IMR-90 (cell line): Measurements from ENCODE around the gene CEACAM1. TPM values are rescaled to one million over a fixed set of nuclear protein-coding genes. Genes with fewer than 3 reads are reported as not detected.

Source experiments
- ATAC-seq: fragments of 200-7000 bp; cut with Tn5 transposase; 2 replicates; pipeline ENCODE4 v1.9.1; 2020; ENCODE audit warnings: low read depth, mild to moderate bottlenecking, moderate library complexity
- BruUV-seq: library from RNA; stranded (reverse); fragments of 400-500 nt; replicated peaks from 2 replicates; lab custom pipeline; 2021; lab: Mats Ljungman, UMichigan
- CTCF ChIA-PET: fragments of 300-600 bp; formaldehyde crosslinking; extraction: SDS; loops from one replicate; lab custom pipeline; 2021; ENCODE audit warnings: antibody characterized with exemption; lab: Yijun Ruan, JAX
- POLR2A ChIA-PET: fragments of 300-600 bp; sonication (Branson Sonifier 250); formaldehyde crosslinking; loops from one replicate; lab custom pipeline; 2022; ENCODE audit warnings: antibody characterized with exemption; ENCODE audit not compliant: unreplicated experiment; lab: Charles Lee
- DNase-seq: peaks from one replicate; pipeline ENCODE4 v3.0.0; 2013
- H2AFZ ChIP-seq: replicated peaks from 2 replicates; pipeline ENCODE3; 2013; ENCODE audit warnings: low read length, mild to moderate bottlenecking; ENCODE audit not compliant: poor library complexity
- H2AK5ac ChIP-seq: 2 replicates; pipeline ENCODE4 v1.6.1; 2013; ENCODE audit warnings: low read depth, low read length, inconsistent platforms
- H2AK9ac ChIP-seq: replicated peaks from 2 replicates; pipeline ENCODE3; 2013; ENCODE audit warnings: mild to moderate bottlenecking, low read depth, low read length, moderate library complexity; ENCODE audit not compliant: poor library complexity
- H2BK120ac ChIP-seq: 2 replicates; pipeline ENCODE4 v1.6.1; 2013; ENCODE audit warnings: low read depth, low read length, inconsistent platforms
- H2BK15ac ChIP-seq: 3 replicates; pipeline ENCODE4 v1.6.1; 2013; ENCODE audit warnings: low read depth, low read length, inconsistent platforms
- H2BK20ac ChIP-seq: 2 replicates; pipeline ENCODE4 v1.6.1; 2013; ENCODE audit warnings: low read depth, mild to moderate bottlenecking, inconsistent platforms, low read length, moderate library complexity
- H2BK5ac ChIP-seq: 2 replicates; pipeline ENCODE4 v1.6.1; 2013; ENCODE audit warnings: mild to moderate bottlenecking, low read depth, low read length, inconsistent platforms; ENCODE audit not compliant: poor library complexity, severe bottlenecking
- H3K14ac ChIP-seq: replicated peaks from 2 replicates; pipeline ENCODE4 v1.6.1; 2013; ENCODE audit warnings: low read depth, low read length, inconsistent platforms
- H3K18ac ChIP-seq: 2 replicates; pipeline ENCODE4 v1.6.1; 2013; ENCODE audit warnings: low read depth, low read length, control low read depth
- H3K23ac ChIP-seq: 2 replicates; pipeline ENCODE4 v1.6.1; 2013; ENCODE audit warnings: low read depth, low read length, inconsistent platforms
- H3K27ac ChIP-seq: 2 replicates; pipeline ENCODE4 v1.5.1; 2013; ENCODE audit warnings: mild to moderate bottlenecking, control low read depth, low read length; ENCODE audit not compliant: insufficient read depth
- H3K27me3 ChIP-seq: 2 replicates; pipeline ENCODE4 v1.6.1; 2013; ENCODE audit warnings: low read length; ENCODE audit not compliant: control insufficient read depth, insufficient read depth
- H3K36me3 ChIP-seq: 2 replicates; pipeline ENCODE4 v1.6.1; 2013; ENCODE audit warnings: low read length, mixed read lengths; ENCODE audit not compliant: control insufficient read depth, insufficient read depth
- H3K4ac ChIP-seq: 2 replicates; pipeline ENCODE4 v1.6.1; 2013; ENCODE audit warnings: low read depth, low read length, inconsistent platforms
- H3K4me1 ChIP-seq: 2 replicates; pipeline ENCODE4 v1.6.1; 2013; ENCODE audit warnings: low read length, mixed read lengths; ENCODE audit not compliant: control insufficient read depth, insufficient read depth
- H3K4me2 ChIP-seq: 2 replicates; pipeline ENCODE4 v1.6.1; 2013; ENCODE audit warnings: low read depth, mild to moderate bottlenecking, control low read depth, low read length, moderate library complexity
- H3K4me3 ChIP-seq: 2 replicates; pipeline ENCODE4 v1.5.1; 2013; ENCODE audit warnings: low read depth, mild to moderate bottlenecking, control low read depth, low read length, moderate library complexity; ENCODE audit not compliant: insufficient read depth
- H3K56ac ChIP-seq: 2 replicates; pipeline ENCODE4 v1.6.1; 2013; ENCODE audit warnings: low read length, inconsistent platforms; ENCODE audit not compliant: insufficient read depth; ENCODE audit errors: extremely low read depth
- H3K79me1 ChIP-seq, 2 experiments: 2 replicates each; pipeline ENCODE4 v1.6.1; 2013; ENCODE audit warnings: low read length in 2 of 2, inconsistent platforms in 1 of 2, low read depth in 1 of 2
- H3K9ac ChIP-seq: 2 replicates; pipeline ENCODE4 v1.6.1; 2013; ENCODE audit warnings: low read depth, low read length, control low read depth
- H3K9me1 ChIP-seq: 2 replicates; pipeline ENCODE4 v1.6.1; 2013; ENCODE audit warnings: low read length, inconsistent platforms; ENCODE audit not compliant: insufficient read depth
- H3K9me3 ChIP-seq: 2 replicates; pipeline ENCODE4 v1.6.1; 2013; ENCODE audit warnings: low read length; ENCODE audit not compliant: control insufficient read depth, insufficient read depth
- H4K20me1 ChIP-seq: 2 replicates; pipeline ENCODE4 v1.6.1; 2013; ENCODE audit warnings: low read length, inconsistent platforms; ENCODE audit not compliant: insufficient read depth
- H4K5ac ChIP-seq: 2 replicates; pipeline ENCODE4 v1.6.1; 2013; ENCODE audit warnings: mild to moderate bottlenecking, low read depth, low read length, control low read depth
- H4K8ac ChIP-seq, 2 experiments: 2 replicates each; pipeline ENCODE4 v1.6.1; 2013; ENCODE audit warnings: low read depth in 2 of 2, low read length in 2 of 2, control low read depth in 1 of 2, inconsistent platforms in 1 of 2
- H4K91ac ChIP-seq: 2 replicates; pipeline ENCODE4 v1.6.1; 2013; ENCODE audit warnings: low read depth, low read length, inconsistent platforms; ENCODE audit not compliant: insufficient read depth
- BHLHE40 ChIP-seq: fragments of 150-350 bp; IDR thresholded peaks from 2 replicates; pipeline ENCODE4 v1.6.1; 2016; ENCODE audit warnings: mild to moderate bottlenecking, low read depth, low read length
- CEBPB ChIP-seq: IDR thresholded peaks from 2 replicates; pipeline ENCODE4 v1.6.1; 2012; ENCODE audit warnings: low read depth, low read length, improper control_type of control experiment
- CHD1 ChIP-seq: IDR thresholded peaks from 2 replicates; pipeline ENCODE4 v1.6.1; 2012; ENCODE audit warnings: low read depth, low read length, improper control_type of control experiment
- FOS ChIP-seq: fragments of 150-350 bp; IDR thresholded peaks from 2 replicates; pipeline ENCODE4 v1.6.1; 2016; ENCODE audit warnings: low read depth, low read length
- MAFK ChIP-seq: IDR thresholded peaks from 2 replicates; pipeline ENCODE4 v1.6.1; 2012; ENCODE audit warnings: low read depth, low read length, improper control_type of control experiment
- MAZ ChIP-seq: IDR thresholded peaks from 2 replicates; pipeline ENCODE4 v1.6.1; 2012; ENCODE audit warnings: low read depth, mild to moderate bottlenecking, low read length, improper control_type of control experiment, moderate library complexity, borderline replicate concordance
- MXI1 ChIP-seq: IDR thresholded peaks from 2 replicates; pipeline ENCODE4 v1.6.1; 2012; ENCODE audit warnings: low read depth, mild to moderate bottlenecking, low read length, moderate library complexity, borderline replicate concordance
- NFE2L2 ChIP-seq: fragments of 150-350 bp; IDR thresholded peaks from 2 replicates; pipeline ENCODE4 v1.6.1; 2016; ENCODE audit warnings: low read depth, mild to moderate bottlenecking, low read length
- POLR2A ChIP-seq: IDR thresholded peaks from 2 replicates; pipeline ENCODE4 v1.6.1; 2012; ENCODE audit warnings: mild to moderate bottlenecking, low read depth, low read length
- RAD21 ChIP-seq: IDR thresholded peaks from 2 replicates; pipeline ENCODE4 v1.6.1; 2012; ENCODE audit warnings: low read length, improper control_type of control experiment
- RCOR1 ChIP-seq: IDR thresholded peaks from 2 replicates; pipeline ENCODE4 v1.6.1; 2012; ENCODE audit warnings: mild to moderate bottlenecking, low read length, improper control_type of control experiment; ENCODE audit not compliant: insufficient replicate concordance
- SMC3 ChIP-seq: fragments of 150-350 bp; IDR thresholded peaks from 2 replicates; pipeline ENCODE4 v1.6.1; 2016; ENCODE audit warnings: low read depth, mild to moderate bottlenecking, antibody characterized with exemption, low read length, moderate library complexity
- WGBS, 2 experiments: methylation state at CpG; one replicate each; pipeline versions ENCODE4 v1.1.5 to v1.1.7; 2013; ENCODE audit warnings: missing lambda C conversion rate in 2 of 2; ENCODE audit not compliant: insufficient read length in 1 of 2; ENCODE audit errors: extremely low coverage in 2 of 2; 5-methylcytosine and 5-hydroxymethylcytosine counted together
- dilution Hi-C: fragments of 300-500 bp; cut with HindIII; formaldehyde crosslinking; loops from one replicate; pipeline ENCODE4 v1.14.3; 2018; ENCODE audit warnings: low sequenced_read_pairs; ENCODE audit not compliant: unreplicated experiment
- in situ Hi-C: fragments of 300-500 bp; cut with MboI; formaldehyde crosslinking; loops from 3 replicates; pipeline ENCODE4 v1.14.3; 2019; ENCODE audit warnings: low sequenced_read_pairs, inconsistent platforms, mixed read lengths
- intact Hi-C: fragments of 100-400 bp; cut with micrococcal nuclease; formaldehyde crosslinking; loops from 2 replicates; pipeline ENCODE4 v1.10.0; 2022
- polyA plus RNA-seq, 3 experiments: library from polyadenylated mRNA; depleted of rRNA; stranded (reverse); fragments of >200 nt; gene quantifications; 2 replicates each; pipeline ENCODE4 v1.2.3, GENCODE V29; 2012; ENCODE audit warnings: low replicate concordance in 1 of 3
- total RNA-seq: library from RNA; depleted of rRNA; stranded (reverse); fragments of >200 nt; gene quantifications from 2 replicates; pipeline ENCODE4 v1.2.3, GENCODE V29; 2012
- TF ChIP-seq, protein P1 (sequence below): fragments of 150-350 bp; IDR thresholded peaks from 2 replicates; pipeline ENCODE4 v1.6.1; 2016; ENCODE audit warnings: low read depth, mild to moderate bottlenecking, low read length, moderate library complexity, borderline replicate concordance
- TF ChIP-seq, protein P2 (sequence below): conservative IDR thresholded peaks from 2 replicates; pipeline ENCODE4 v1.5.1; 2012; ENCODE audit warnings: mild to moderate bottlenecking, low read depth, low read length, improper control_type of control experiment
- TF ChIP-seq, protein P3 (sequence below): fragments of 150-350 bp; IDR thresholded peaks from 2 replicates; pipeline ENCODE4 v1.6.1; 2017; ENCODE audit warnings: mild to moderate bottlenecking, antibody characterized with exemption, low read length, low read depth

Gene CEACAM1
- total and polyA plus RNA-seq, 2 of the 4 experiments (the other 2 are of a cell fraction) = not detected

DNA sequence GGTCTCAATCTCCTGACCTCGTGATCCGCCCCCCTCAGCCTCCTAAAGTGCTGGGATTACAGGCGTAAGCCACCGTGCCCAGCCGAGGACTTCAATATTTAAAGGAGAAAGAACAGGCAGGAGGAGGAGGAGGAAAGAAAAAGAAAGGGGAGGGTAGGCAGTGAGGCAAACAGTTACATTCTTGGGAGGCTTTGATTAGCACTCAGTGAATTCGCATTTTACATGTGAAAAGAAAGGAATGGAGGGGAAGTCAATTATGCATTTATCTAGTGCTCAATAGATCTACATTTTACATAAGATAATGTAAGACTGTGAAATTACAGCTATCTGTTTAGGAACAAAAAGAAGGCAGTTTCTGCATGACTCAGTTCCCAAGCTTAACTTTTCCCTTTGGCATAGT lies 54.6 kb downstream of the CEACAM1 start:
- H3K79me1 ChIP-seq = no peaks in the 10 kb centered on the region
- no peak overlapping the region for H3K18ac ChIP-seq
- ATAC-seq = no peak
- no peak overlapping the region for H3K9ac ChIP-seq
- POLR2A ChIA-PET = no interaction called here
- H3K23ac ChIP-seq = no peak overlapping the region
- H4K5ac ChIP-seq = no peak overlapping the region
- H3K56ac ChIP-seq = no peak overlapping the region
- BruUV-seq = no TSS peak
- intact Hi-C loops (no loop called here), dilution Hi-C loops (no loop called here), in situ Hi-C loops (no loop called here)
- peaks cover 23% of the 10 kb centered on the region for H3K27me3 ChIP-seq
- H2BK5ac ChIP-seq = no peak overlapping the region
- no peak overlapping the region for H2AFZ ChIP-seq
- no peak overlapping the region for H3K14ac ChIP-seq
- no peak overlapping the region for H3K27ac ChIP-seq
- no peak overlapping the region for H2AK9ac ChIP-seq
- CTCF ChIA-PET = interaction anchor here (1.3 kb wide), 1 partner anchor 35 kb away, joined by 4 read pairs; no protein-coding TSS in a partner anchor
- no peaks in the 10 kb centered on the region for H3K9me3 ChIP-seq
- H4K20me1 ChIP-seq = no peaks in the 10 kb centered on the region
- H4K91ac ChIP-seq = no peak overlapping the region
- no peak overlapping the region for H2BK20ac ChIP-seq
- H2AK5ac ChIP-seq = no peak overlapping the region
- WGBS, 2 experiments = no CpG with 5 or more reads among the region's 6 CpGs
- H3K9me1 ChIP-seq = no peaks in the 10 kb centered on the region; the same call in 1 of the 2 replicates
- H3K36me3 ChIP-seq = no peaks in the 10 kb centered on the region
- no peaks in the 10 kb centered on the region for H3K4me1 ChIP-seq
- H2BK15ac ChIP-seq = no peak overlapping the region
- H3K4me3 ChIP-seq = no peak overlapping the region
- DNase-seq = no peak
- no peak overlapping the region for H2BK120ac ChIP-seq
- H3K4me2 ChIP-seq = no peak overlapping the region
- H3K4ac ChIP-seq = no peak overlapping the region
- no peak overlapping the region for H4K8ac ChIP-seq
- TF ChIP-seq, protein P1, sequence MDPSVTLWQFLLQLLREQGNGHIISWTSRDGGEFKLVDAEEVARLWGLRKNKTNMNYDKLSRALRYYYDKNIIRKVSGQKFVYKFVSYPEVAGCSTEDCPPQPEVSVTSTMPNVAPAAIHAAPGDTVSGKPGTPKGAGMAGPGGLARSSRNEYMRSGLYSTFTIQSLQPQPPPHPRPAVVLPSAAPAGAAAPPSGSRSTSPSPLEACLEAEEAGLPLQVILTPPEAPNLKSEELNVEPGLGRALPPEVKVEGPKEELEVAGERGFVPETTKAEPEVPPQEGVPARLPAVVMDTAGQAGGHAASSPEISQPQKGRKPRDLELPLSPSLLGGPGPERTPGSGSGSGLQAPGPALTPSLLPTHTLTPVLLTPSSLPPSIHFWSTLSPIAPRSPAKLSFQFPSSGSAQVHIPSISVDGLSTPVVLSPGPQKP = no peak
- no peak for TF ChIP-seq NFE2L2
- no peak for TF ChIP-seq BHLHE40
- TF ChIP-seq RAD21 = no peak
- TF ChIP-seq MXI1 = no peak
- TF ChIP-seq FOS = no peak
- no peak for TF ChIP-seq SMC3
- no peak for TF ChIP-seq CHD1
- TF ChIP-seq MAZ = no peak
- TF ChIP-seq, protein P2, sequence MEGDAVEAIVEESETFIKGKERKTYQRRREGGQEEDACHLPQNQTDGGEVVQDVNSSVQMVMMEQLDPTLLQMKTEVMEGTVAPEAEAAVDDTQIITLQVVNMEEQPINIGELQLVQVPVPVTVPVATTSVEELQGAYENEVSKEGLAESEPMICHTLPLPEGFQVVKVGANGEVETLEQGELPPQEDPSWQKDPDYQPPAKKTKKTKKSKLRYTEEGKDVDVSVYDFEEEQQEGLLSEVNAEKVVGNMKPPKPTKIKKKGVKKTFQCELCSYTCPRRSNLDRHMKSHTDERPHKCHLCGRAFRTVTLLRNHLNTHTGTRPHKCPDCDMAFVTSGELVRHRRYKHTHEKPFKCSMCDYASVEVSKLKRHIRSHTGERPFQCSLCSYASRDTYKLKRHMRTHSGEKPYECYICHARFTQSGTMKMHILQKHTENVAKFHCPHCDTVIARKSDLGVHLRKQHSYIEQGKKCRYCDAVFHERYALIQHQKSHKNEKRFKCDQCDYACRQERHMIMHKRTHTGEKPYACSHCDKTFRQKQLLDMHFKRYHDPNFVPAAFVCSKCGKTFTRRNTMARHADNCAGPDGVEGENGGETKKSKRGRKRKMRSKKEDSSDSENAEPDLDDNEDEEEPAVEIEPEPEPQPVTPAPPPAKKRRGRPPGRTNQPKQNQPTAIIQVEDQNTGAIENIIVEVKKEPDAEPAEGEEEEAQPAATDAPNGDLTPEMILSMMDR = no peak
- no peak for TF ChIP-seq POLR2A
- TF ChIP-seq, protein P3, sequence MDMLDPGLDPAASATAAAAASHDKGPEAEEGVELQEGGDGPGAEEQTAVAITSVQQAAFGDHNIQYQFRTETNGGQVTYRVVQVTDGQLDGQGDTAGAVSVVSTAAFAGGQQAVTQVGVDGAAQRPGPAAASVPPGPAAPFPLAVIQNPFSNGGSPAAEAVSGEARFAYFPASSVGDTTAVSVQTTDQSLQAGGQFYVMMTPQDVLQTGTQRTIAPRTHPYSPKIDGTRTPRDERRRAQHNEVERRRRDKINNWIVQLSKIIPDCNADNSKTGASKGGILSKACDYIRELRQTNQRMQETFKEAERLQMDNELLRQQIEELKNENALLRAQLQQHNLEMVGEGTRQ = no peak
- no peak for TF ChIP-seq RCOR1
- no peak for TF ChIP-seq CEBPB
- no peak for TF ChIP-seq MAFK
